GM19372 (cell line): ENCODE results near the gene RCVRN.

Experiments
- ATAC-seq: cut with Tn5 transposase; IDR thresholded peaks from one replicate; pipeline ENCODE4 v1.9.1; 2021; ENCODE audit warnings: mild to moderate bottlenecking, low read depth, moderate library complexity; ENCODE audit not compliant: unreplicated experiment

RCVRN gene

DNA sequence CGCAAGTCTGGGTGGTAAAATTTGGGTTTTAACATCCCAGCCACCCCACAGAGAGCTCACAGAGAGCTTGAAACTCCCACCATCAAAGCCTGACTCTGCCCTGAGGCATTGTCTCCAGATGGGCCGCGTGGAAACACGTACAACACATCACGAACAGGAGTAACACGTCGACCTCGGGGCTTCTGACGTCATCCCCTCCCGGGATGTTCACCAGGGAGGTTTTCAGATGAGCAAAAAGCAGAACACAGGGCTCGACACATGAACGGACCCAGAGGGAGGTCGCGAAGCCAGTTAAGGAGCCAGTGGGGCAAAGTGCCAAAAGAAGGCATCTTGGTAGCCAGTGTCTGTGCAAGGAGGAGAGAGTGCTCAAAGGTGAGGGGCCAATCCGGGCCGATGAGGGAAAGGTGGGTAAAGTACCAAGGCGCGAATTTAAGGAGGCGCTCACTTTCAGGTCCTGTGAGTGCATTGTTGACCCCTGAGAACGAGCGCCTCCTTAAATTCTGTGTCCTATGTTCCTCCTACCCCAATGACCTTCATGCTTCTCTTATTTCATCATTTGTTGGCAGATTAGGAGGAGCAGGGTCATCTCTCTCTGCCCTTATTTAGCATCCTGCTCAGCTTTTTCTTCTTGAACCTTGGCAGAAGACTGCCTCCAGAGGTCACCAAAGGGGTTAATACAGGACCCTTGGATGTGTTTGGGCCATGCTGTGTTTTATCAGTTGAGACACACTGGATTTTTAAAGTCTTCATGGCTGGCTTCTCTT lies 5.6 kb downstream of the RCVRN start:
- ATAC-seq: no peak

DNA sequence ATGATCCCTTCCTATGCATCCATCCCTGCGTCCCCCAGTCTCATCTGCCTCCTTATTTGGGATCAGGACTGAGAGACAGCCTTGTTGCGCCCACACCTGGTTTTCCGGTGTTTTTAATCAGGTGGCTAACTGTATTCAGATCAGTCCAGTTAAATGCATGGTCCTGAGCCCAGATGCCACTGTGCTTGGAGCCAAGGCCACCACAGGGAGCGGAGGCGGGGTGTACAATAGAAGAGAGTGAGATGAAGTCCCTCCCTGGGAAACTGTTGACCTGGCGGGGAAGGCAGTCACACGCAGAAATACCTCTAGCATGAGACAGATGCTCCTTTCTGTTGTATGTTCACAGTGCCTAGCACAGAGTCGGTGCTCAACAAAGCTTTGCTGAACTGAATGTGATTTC lies 6.3 kb downstream of the RCVRN start:
- no peak for ATAC-seq

DNA sequence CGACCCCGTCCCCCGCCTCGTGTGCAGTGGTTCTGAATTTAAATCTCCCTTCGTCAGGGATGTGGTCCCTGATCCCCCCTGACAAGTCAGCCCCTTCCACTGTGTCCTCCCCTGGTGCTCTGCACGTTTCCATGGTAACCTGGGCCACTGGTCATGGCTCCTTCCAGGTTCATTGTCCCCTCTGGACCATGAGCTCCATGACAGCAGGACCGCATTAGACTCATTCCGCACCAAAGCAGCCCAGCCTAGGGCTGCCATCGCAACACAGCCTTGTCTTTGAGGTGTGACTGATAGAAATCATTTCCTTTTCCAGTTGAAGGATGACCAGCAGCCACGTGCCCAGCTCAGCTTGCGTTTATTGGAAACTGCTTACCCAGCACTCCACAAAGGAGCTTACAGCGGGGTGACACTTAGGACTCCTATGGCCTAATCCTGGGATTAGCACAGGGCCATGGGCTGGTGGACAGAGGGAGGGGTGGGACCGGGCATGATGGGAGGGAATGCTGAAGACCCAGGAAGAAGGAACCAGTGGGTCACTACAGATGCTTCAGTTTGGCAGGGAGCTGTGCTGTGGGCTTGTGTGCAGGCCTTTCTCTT lies 7.6 kb downstream of the RCVRN start:
- ATAC-seq: no peak

DNA sequence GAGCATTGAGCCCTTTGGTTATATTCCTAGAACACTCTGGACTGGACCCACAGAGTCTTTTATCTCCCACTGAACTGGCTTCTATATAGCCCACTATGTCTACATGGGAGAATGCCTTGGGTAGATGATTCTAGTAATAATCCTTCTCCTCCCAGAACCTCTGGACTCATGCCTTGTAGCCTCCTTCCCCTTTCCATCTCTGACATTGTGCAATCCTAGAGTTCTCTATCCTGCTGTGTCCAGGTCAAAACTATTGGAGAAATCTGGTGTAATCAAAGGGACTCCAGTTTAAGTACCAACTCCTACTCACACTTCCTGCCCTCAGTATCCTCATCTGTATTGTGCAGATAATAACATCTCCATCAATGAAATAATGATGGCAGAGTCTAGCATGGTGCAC lies 9.1 kb downstream of the RCVRN start:
- no peak for ATAC-seq

DNA sequence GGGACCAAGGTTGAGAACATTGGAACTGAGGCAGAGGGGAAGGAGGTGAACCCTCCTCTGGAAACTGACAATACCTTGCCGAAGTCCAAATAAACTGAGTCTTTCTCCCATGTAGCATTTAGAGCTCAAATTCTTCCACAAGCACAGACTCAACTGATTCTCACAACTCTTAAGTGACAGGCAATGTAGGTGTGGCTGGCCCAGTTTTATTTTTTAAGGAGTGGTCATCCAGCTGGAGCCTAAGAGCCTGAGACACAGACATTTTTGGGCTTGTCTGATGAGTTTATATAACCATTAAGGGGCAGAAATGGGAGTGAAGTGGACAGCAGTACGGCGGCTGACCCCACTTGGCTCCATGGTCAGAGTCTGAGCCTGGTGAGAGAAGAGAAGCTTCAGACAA lies 10.8 kb downstream of the RCVRN start:
- ATAC-seq: no peak

DNA sequence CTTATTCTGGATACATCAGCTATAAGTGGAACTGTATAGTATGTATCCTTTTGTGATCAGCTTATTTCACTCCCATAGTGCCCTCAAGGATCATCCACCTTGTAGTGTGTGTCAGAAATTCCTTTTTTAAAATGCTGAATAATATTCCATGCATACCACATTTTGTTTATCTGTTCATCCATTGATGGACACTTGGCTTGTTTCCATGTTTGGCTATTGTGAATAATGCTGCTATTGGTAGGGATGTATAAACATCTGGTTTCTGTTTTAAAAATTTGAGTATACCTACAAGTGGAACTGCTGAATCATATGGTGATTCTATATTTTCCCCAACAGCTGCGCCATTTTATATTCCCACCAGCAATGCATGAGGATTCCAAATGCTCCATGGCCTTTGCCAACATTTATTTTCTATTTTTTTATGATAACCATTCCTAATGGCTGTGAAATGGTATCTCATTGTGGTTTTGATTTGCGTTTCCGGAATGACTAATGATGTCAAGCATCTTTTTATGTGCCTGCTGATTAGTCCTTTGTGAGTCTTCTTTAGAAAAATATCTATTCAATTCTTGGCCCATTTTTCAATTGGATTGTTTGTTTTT lies 11.6 kb downstream of the RCVRN start:
- no peak for ATAC-seq

DNA sequence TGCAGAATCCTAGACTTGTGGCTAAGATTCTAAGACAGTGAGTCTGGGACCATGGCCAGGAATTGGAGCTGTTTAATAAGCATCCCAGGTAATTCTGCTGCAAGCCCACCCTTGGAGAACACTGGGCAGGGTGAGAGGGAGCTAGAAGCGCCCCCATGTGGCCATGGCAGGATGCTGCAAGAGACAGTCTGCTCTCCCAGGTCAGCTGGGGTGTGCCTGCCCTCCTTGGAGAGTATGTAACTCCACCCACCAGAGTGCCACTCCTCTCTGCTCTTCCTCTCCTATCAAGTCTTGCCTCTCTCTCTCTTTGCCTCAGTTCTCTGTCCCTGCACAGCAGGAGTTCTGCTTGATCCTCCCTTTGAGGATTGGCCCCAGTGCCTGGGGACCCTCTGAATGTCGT lies 14.9 kb downstream of the RCVRN start:
- ATAC-seq: no peak

DNA sequence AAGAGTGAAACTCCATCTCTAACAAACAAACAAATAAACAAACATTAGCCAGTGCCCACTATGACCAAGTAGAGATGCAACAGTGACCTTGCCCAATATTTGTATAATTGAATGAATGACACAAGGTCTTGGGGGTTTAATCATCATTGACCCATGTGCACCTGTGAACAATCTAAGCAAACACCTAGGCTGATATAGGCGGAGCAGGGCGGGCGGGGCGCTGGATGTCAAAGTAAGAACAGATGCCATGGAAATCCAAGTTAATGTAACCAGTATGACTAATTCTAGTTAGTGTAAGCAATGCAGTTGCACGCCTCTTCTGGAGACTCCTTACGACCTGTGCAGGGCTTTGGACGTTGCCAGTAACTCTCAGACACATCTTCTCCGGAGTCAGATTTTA lies 17.6 kb downstream of the RCVRN start:
- ATAC-seq: no peak

DNA sequence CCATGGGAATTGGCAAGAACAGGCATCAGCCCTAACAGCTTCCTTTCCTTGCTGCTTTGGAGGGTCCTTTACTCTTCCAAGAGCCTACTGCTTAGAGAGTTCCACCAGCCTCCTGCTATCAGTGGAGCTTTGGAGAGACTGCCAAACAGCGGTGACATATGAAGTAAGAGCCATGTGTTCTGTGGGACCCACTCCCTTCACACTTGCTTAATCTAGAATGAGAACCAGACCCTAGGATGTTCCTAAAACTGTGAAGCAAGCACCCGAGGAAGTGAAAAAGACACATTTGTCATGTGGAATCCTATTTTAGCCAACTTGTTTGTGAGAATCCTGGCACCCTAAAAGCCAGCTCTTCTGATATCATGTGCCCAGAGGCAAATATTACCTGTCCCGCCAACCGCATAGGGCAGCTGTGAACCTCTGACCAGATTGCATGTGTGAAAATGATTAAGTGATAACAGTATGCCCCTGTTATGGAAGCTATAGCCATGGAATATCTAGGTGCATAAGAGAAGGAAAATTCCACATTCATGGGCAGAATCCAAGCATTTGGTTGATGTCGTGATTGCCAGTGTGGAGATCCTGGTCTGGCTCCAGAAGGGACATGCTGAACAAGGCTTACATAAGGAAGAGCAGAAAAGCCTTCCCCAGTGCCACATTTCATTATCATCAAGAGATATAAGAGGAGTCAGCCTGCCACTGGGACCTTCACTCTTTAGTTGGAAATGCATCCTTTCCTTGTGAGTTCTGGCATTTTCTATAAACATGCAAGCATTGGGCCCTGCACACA lies 18.7 kb downstream of the RCVRN start:
- ATAC-seq: no peak

DNA sequence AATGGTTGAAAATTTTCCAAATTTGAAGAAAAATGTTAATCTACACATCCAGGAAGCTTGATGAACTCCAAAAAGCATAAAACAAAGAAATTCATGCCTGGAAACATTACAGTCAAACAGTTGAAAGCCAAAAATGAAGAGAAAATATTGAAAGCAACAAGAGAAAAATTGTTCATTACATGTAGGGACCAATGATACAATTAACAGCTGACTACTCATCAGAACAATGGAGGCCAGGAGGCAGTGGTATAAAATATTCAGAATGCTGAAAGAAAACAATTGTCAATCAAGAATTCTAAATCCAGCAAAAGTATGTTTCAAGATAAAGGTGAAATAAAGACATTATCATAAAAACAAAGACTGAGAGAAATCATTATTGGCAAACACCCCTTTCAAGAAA lies 21.6 kb downstream of the RCVRN start:
- ATAC-seq: no peak

DNA sequence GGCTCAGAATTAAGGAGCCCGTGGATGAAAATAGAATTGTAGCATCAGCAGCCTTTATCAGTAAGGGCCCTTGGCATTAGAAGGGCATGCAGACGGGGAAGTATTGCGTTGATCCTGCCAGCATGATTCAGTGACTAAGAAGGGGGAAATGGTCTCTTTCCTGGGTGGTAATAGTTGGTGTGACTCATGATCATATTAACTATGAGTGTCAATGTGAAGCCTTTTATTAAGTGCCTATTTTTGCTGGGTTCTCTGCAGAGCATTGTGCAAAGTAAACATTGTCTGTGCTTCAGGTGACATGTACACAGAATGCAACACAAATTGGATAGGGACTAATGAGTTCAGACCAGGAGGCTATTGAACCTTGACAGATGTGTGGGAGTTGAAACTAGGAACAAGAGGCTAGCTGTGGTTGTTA lies 24.5 kb downstream of the RCVRN start:
- no peak for ATAC-seq

DNA sequence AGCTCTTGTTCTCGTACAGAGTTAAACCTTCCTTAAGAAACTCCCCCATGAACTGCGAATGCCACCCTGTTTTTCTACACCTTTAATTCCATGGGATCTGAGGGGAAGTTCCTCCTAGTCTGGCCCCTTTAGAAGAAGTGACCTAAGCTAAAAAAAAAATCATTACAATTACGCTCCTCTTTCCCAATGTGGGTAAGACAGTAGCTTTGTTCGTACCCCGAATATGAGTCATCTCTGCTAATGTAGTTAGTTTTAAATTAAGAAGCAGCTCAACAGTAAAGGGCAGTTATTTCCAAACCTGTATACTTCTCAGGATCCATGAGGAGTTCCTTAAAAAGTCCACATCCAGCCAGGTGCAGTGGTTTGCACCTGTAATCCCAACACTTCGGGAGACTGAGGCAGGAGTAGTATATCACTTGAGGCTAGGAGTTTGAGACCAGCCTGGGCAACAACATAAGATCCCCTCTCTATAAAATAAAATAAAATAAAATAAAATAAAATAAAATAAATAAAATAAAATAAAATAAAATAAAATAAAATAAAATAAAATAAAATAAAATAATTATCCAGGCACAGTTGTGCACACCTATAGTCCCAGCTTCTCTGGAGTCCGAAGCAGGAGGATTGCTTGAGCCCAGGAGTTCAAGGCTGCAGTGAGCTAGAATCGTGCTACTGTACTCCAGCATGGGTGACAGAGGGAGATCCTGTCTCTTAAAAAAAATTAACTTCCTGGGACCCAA lies 26.1 kb downstream of the RCVRN start:
- no peak for ATAC-seq

DNA sequence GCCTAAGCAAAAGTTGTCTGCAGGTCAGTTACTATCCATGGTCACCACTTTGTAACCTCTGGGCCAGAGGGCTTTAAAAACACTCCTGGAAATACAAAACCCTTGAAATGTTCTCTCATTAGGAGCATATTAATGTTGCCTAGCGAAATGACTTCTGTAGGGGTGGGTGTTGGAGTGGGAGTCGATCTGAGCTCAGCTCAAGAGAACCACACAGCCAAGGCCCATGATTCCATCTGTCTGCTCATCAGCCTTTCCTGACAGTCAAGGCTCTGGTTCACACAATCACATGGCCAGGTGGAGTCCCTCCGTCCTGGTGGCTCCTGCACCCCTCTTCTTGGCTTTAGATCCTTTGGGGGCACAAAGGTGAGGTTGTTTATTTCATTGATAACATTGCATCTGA lies 26.7 kb downstream of the RCVRN start:
- no peak for ATAC-seq

DNA sequence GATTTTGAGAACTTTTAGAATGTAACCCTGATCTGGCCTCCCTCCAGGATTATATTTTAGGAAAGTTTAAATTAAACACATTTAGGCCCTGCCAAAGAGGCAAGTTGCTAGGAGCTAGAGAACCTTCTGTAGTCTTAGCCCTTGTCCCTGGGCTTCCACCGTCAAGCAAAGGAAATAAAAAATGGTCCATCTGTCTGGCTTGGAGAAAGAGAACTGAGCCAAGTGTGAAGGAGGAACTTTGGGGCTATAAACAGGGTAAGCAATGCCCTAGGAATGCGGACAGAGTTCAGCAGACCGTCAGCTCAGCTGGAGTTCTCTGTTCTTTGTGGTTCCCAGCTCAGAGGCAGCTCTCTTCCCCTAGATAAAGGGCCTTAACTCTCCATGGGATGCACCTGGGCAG lies 29.6 kb downstream of the RCVRN start:
- no peak for ATAC-seq

DNA sequence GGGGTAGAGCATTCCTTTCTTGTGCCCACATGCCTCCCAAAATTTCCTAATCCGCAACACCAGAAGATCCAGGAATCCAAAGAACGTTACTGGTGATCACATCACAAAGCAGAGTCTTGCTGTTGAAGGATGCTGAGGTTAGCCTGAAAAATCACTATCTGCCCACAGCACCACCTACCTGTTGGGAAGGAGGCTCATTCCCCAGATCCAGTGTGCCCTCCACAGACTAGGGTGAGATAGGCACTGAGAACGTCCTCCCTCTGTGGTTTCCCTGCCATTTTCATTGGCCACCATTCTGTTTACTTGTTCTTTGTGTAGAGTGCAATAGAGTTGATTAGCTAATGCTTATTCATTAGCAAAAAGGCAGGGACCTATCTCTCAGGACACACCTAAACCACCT lies 30.3 kb downstream of the RCVRN start:
- no peak for ATAC-seq

DNA sequence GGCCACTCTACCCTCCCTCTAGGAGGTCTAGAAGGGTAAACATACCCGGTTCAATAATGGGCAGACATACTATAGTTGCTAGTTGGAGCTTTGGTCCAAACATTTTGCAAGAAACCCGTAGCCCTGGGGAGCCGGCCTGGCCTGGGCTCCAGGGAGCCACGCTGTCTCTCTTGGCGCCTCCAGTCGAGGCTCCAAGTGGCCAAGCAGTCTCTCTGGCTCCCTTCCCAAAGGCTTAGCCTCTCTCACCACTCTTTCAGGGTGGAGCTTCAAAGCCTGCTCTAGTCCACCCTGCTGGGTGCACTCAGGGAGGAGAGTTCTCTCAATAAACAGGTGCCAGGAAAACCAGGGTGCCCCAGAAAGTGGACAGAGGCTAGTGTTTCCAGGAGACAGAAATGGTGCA lies 32.2 kb downstream of the RCVRN start:
- ATAC-seq: no peak

DNA sequence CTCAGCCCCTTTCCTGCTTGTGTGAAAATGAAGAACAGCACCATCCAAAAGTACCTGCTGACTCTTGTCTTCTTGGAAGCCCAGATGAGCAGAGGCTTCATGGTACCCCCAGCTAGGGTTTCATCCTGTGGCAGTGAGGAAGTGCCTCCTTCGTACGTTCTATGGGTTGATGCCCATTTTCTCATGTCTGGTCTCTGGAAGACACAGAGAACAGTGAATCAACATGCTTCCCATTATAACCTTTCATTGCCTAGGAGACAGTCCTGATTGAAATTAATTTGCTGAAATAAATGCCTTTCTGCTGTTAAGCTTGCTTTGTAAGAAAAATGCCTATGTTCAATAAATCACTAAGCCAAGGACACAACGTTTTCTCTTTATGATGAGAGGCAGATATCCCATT lies 36.5 kb downstream of the RCVRN start:
- ATAC-seq: no peak

DNA sequence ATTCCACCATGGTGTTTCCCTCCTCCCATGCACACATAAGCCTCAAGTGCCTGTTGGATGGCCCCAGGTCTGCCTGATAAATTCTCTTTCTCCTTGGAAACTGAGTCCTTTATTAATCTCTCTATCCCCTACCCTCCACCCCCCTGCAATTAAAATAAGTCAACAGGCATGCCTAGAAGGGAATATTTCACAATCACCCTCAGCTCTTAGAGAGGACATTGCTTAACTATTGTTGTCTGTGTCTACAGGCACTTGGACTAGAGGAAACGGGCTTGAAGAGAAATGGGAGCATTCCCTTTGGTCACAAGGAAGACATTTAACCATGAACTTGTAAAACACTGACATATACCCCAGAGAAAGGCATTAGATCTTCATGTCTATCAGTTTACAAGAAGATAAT lies 39.5 kb downstream of the RCVRN start:
- ATAC-seq: no peak

DNA sequence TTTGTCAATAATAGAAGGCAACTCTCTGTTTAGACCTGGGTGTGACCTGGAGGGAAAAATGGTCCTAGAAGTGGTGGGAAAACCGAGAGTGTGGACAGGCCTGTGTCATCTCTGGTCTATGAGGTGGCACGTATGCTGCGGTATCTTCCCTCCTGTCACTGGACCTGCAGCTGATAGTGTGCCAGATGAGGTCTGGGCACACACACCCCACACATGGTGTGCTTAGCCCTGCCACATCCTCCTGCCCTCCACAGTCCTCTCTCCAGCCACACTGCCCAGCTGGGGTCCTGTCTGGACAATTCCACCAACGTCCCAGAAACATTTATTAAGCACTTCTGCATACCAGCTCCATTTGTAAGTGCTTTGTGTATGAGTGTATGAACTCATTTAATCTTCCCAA lies 42.1 kb downstream of the RCVRN start:
- no peak for ATAC-seq

DNA sequence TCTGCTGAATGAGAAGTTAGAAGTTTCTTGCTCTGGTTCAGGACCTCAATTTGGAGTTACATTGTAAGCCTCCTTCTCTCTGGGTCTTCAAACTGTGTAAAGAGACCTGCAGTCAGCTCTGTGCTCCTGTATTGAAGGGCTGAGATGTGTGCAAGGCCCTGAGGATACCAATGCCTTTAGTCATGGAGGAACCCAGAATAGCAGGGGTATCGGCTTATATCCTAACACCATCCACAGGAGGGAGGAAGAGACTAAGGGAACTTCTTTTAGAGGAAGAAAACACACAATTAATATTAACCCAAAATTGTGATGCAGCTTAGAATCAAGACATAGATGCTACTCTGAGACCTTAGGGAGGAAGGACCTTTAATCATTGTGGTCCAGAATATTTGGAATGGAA lies 42.9 kb downstream of the RCVRN start:
- no peak for ATAC-seq

DNA sequence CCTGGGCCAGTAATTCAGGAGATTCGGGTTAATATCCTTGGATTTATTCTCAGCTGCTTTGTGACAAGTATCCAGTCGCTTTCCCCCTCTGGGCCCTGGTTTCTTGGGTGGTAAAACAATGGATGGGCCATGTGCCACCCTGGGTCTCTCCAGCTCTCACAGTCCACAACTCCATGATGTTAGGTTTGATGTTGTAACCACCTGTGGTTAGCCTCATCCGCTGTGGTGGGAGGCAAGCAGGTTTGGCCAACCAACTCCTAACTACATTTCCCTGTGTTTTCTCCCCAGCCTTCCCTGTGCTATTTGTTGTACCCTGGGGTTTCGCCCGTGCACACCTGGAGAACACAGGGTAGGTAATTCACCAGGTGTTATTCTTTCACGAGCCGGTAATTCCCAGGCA lies 44.2 kb downstream of the RCVRN start:
- ATAC-seq: no peak
